ENCODE measurements around the gene ADGRG6.

- no peak for TF ChIP-seq POLR2A (IDR thresholded peaks at IDR 0.05; ENCODE audit: low read depth, low read length)
- TF ChIP-seq POLR2AphosphoS5 (IDR thresholded peaks at IDR 0.05; ENCODE audit: low read depth, low read length), result no peak
- TF ChIP-seq TAF1 (IDR thresholded peaks at IDR 0.05; ENCODE audit: low read depth, low read length), result no peak
- TF ChIP-seq SPI1 (IDR thresholded peaks at IDR 0.05; ENCODE audit: low read depth, low read length), result no peak
These were observed 38.3 kb downstream of the ADGRG6 start for GRCh38 chr6:142339968-142340658.
